OCI-LY1 (cell line): ENCODE measurements around the gene DIDO1.

ENCODE experiments used
- H2AFZ ChIP-seq: fragments of 200-600 bp; sonication (generic), shearing (Covaris generic); 2 replicates; pipeline ENCODE4 v1.6.0; 2014; ENCODE audit warnings: antibody characterized with exemption, mild to moderate bottlenecking, low read length
- H3F3A ChIP-seq: fragments of 200-600 bp; sonication (generic), shearing (Covaris generic); 2 replicates; pipeline ENCODE4 v1.6.0; 2014; ENCODE audit warnings: mild to moderate bottlenecking, antibody characterized with exemption, low read length, moderate library complexity; ENCODE audit not compliant: insufficient read depth
- H3K27ac ChIP-seq: fragments of 200-600 bp; sonication (generic); 2 replicates; pipeline ENCODE4 v1.5.1; 2014; ENCODE audit warnings: low read length, mixed run types, mild to moderate bottlenecking, low read depth; ENCODE audit not compliant: poor library complexity, severe bottlenecking
- H3K27me3 ChIP-seq: fragments of 200-600 bp; sonication (generic); 2 replicates; pipeline ENCODE4 v1.6.0; 2014; ENCODE audit warnings: antibody characterized with exemption, mild to moderate bottlenecking, low read length, moderate library complexity; ENCODE audit not compliant: insufficient read depth
- H3K36me3 ChIP-seq: fragments of 200-600 bp; sonication (generic); 2 replicates; pipeline ENCODE4 v1.6.1; 2014; ENCODE audit warnings: mild to moderate bottlenecking, antibody characterized with exemption, low read length, moderate library complexity, mixed read lengths; ENCODE audit not compliant: insufficient read depth
- H3K4me1 ChIP-seq: fragments of 200-600 bp; sonication (generic); 2 replicates; pipeline ENCODE4 v1.5.1; 2014; ENCODE audit warnings: mild to moderate bottlenecking, low read length, moderate library complexity; ENCODE audit not compliant: insufficient read depth, severe bottlenecking
- H3K4me2 ChIP-seq: fragments of 200-600 bp; sonication (generic), shearing (Covaris generic); 2 replicates; pipeline ENCODE4 v1.6.1; 2014; ENCODE audit warnings: low read length
- H3K4me3 ChIP-seq: fragments of 200-600 bp; sonication (generic); 2 replicates; pipeline ENCODE4 v1.5.1; 2014; ENCODE audit warnings: low read length, low read depth, mild to moderate bottlenecking, mixed read lengths; ENCODE audit not compliant: poor library complexity, severe bottlenecking
- H3K79me2 ChIP-seq: fragments of 200-600 bp; shearing (Covaris generic); 2 replicates; pipeline ENCODE4 v1.6.1; 2016; ENCODE audit warnings: mixed run types, low read length, mixed read lengths; ENCODE audit not compliant: insufficient read depth
- H3K9ac ChIP-seq: fragments of 200-600 bp; sonication (generic), shearing (Covaris generic); 2 replicates; pipeline ENCODE4 v1.6.1; 2014; ENCODE audit warnings: mild to moderate bottlenecking, low read length, mixed read lengths
- H3K9me2 ChIP-seq: fragments of 200-600 bp; sonication (generic), shearing (Covaris generic); 2 replicates; pipeline ENCODE4 v1.6.1; 2014; ENCODE audit warnings: low read depth, mild to moderate bottlenecking, low read length, mixed read lengths
- H3K9me3 ChIP-seq: fragments of 200-600 bp; shearing (Covaris generic); 2 replicates; pipeline ENCODE4 v1.6.1; 2014; ENCODE audit warnings: low read length, mixed read lengths
- H4K20me1 ChIP-seq: fragments of 200-600 bp; sonication (generic), shearing (Covaris generic); 2 replicates; pipeline ENCODE4 v1.6.0; 2016; ENCODE audit warnings: mild to moderate bottlenecking, low read length; ENCODE audit not compliant: insufficient read depth
- EZH2 ChIP-seq: fragments of 200-600 bp; sonication (generic), shearing (Covaris generic); IDR thresholded peaks from 2 replicates; pipeline ENCODE4 v1.8.0; 2017; ENCODE audit warnings: borderline replicate concordance, mixed run types, mild to moderate bottlenecking, antibody characterized with exemption, low read length, moderate library complexity, mixed read lengths
- TF ChIP-seq, protein P1 (sequence below): fragments of 200-600 bp; sonication (generic), shearing (Covaris generic); IDR thresholded peaks from 2 replicates; pipeline ENCODE4 v1.5.1; 2017; ENCODE audit warnings: mild to moderate bottlenecking, antibody characterized with exemption, low read length, moderate library complexity, mixed read lengths

The DIDO1 gene

DNA sequence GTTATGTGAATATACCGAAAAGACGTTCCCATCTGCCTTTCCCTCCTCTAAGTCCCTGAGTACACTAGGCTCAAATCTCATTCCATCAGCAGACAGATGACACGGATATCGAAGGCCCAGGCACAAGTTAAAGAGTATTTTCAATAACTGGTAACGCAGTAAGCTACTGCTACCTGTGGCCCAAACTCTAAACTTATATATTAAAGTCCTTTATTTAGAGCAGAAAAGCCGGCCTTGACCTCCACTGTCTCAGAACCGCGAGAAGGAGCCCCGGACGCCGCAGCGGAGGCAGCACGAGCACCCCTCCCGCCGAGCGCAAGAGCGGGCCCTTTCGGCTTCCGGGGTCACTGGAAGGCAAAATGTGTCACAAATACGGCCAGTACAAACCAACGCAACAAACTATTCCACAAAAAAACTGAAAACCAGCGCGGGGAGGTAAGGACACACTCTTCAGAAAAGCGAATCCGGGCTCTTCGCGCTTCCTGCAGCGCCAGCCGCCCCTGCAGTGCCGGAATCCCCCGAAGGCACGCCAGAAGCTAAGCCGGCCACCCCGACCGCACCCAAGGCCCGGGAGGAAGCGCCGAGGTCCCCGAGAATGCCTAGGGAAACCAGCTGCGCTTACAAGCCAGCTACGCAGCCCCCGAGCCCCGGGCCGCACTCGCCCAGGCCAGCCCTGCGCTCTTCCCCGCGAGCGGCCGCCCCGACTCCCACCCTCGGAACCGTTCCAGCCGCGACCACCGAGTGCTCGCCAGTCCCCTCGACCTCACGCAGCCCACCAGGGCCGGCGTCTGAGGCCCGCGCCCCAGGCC lies 681 bp downstream of the DIDO1 start:
- Histone ChIP-seq H4K20me1 (no peaks in the 10 kb centered on the region), H3F3A (no peaks in the 10 kb centered on the region), H3K36me3 (peaks cover 7% of the 10 kb centered on the region), H2AFZ (no peak overlapping the region), H3K4me3 (peak overlapping the region; percentile 97), H3K79me2 (peaks cover 57% of the 10 kb centered on the region), H3K4me1 (peaks cover 73% of the 10 kb centered on the region), H3K27me3 (no peaks in the 10 kb centered on the region), H3K9ac (peak overlapping the region; percentile 98), H3K9me3 (no peaks in the 10 kb centered on the region), H3K9me2 (no peaks in the 10 kb centered on the region), H3K27ac (peak overlapping the region; percentile 55), H3K4me2 (peak overlapping the region; percentile 97)
- TF ChIP-seq, protein P1, sequence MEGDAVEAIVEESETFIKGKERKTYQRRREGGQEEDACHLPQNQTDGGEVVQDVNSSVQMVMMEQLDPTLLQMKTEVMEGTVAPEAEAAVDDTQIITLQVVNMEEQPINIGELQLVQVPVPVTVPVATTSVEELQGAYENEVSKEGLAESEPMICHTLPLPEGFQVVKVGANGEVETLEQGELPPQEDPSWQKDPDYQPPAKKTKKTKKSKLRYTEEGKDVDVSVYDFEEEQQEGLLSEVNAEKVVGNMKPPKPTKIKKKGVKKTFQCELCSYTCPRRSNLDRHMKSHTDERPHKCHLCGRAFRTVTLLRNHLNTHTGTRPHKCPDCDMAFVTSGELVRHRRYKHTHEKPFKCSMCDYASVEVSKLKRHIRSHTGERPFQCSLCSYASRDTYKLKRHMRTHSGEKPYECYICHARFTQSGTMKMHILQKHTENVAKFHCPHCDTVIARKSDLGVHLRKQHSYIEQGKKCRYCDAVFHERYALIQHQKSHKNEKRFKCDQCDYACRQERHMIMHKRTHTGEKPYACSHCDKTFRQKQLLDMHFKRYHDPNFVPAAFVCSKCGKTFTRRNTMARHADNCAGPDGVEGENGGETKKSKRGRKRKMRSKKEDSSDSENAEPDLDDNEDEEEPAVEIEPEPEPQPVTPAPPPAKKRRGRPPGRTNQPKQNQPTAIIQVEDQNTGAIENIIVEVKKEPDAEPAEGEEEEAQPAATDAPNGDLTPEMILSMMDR: no peak
- no peak for TF ChIP-seq EZH2

DNA sequence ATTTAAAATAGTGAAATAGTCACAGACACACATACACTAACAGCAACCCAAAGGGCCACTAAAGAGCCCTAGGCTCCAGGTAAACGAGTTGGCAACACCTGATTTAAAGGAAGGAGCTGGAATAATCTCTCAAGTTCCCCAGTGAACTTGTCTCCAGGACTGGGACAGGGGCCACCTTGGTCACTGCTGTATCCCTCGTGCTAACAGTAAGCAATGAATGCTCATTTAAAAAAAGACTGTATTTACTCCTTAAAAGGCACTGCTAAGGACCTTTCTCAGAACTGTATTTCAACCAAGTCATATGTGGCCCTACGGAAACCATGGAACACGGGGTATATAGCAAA lies 1.3 kb downstream of the DIDO1 start:
- peaks cover 73% of the 10 kb centered on the region for H3K4me1 ChIP-seq
- no peak overlapping the region for H3K27ac ChIP-seq

DNA sequence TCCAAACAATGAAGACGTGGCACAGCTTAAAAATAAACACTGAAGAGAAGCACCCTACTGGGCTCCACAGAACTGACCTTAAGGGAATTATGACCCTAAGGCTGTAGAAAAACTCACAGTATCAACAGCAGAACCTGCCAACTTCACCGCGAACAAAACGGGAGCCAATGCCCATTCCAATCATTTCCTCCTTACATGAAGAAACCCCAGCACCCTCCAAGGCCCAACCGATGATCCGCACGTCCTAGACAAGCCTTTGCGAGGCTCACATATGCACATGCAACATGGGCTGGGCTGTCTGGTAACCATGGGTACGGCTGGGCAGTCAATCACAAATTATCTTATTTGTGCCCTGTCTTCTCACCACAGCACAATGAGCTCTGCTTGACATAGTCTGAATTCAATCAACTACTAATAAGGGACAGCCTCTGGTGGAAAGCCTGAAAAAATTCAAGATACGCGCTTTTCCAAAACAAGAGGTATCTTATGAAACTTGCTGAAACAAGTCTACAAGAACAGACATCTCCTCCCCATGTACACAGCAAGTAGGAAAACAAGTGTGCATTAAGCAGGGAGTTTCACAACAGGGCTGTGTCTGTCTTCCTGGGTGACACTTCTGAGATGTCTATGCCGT lies 1.7 kb downstream of the DIDO1 start:
- peaks cover 60% of the 10 kb centered on the region for H3K79me2 ChIP-seq
- H2AFZ ChIP-seq: no peak overlapping the region
- peaks cover 5% of the 10 kb centered on the region; the same call in 1 of the 2 replicates for H3K36me3 ChIP-seq
- H3K9ac ChIP-seq: peak overlapping the region; percentile 98; the same call in 1 of the 2 replicates
- no peaks in the 10 kb centered on the region for H3K9me3 ChIP-seq
- peaks cover 73% of the 10 kb centered on the region for H3K4me1 ChIP-seq
- H3F3A ChIP-seq: no peaks in the 10 kb centered on the region
- peak overlapping the region; percentile 97 for H3K4me2 ChIP-seq
- no peaks in the 10 kb centered on the region for H3K9me2 ChIP-seq
- TF ChIP-seq, protein P1: no peak
- TF ChIP-seq EZH2: no peak
- peak overlapping the region; percentile 97 for H3K4me3 ChIP-seq
- H4K20me1 ChIP-seq: no peaks in the 10 kb centered on the region
- no peaks in the 10 kb centered on the region for H3K27me3 ChIP-seq
- no peak overlapping the region for H3K27ac ChIP-seq

More for the DNA sequence above, 1.3 kb downstream of the DIDO1 start:
- H3K27me3 ChIP-seq: no peaks in the 10 kb centered on the region
- H3K4me3 ChIP-seq: peak overlapping the region; percentile 97
- peak overlapping the region; percentile 97 for H3K4me2 ChIP-seq
- H3K79me2 ChIP-seq: peaks cover 57% of the 10 kb centered on the region
- no peak overlapping the region for H2AFZ ChIP-seq
- no peaks in the 10 kb centered on the region for H4K20me1 ChIP-seq
- H3K36me3 ChIP-seq: peaks cover 5% of the 10 kb centered on the region; the same call in 1 of the 2 replicates
- no peaks in the 10 kb centered on the region for H3K9me2 ChIP-seq
- peak overlapping the region; percentile 98 for H3K9ac ChIP-seq
- TF ChIP-seq, protein P1: no peak
- TF ChIP-seq EZH2: no peak
- H3F3A ChIP-seq: no peaks in the 10 kb centered on the region
- H3K9me3 ChIP-seq: no peaks in the 10 kb centered on the region
